ENCODE results near the gene METRN.
A peak's percentile ranks its signal among the peaks of the same experiment; 100 is the strongest.
"Not testable (repeated sequence)": the region's sequence is repeated elsewhere in the genome, so short reads cannot be mapped to it uniquely, and the experiment has no call there.

Gene METRN

GRCh38 chr16:735982-736453, 21.1 kb downstream of the METRN start:
- no peak for DNase-seq (ENCODE audit: low spot score)

DNA sequence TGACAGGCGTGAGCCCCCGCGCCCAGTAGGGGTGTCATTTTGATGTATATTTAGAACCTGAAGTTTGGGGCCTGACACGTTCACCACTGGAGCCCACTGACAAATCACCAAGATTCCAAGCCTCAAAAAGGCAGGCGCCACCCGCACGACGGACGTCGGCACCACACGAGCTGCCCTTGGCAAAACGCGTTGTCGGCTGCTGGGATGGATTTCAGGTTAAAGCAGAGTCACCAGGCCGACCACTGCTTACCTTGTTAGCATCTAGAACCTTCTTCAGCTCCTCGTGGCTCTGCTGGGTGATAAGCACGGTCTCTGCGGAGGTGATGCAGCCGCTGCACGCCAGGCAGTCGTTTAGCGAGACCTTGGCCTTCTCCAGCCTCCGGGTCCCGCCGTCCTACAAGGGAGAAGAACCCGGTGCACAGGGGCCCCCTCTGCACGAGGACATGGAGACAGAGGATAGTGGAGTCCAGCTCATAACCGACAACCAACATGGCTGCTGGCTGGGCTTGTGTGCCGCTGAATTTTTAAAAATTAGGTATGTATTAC, 22.1 kb downstream of the METRN start:
- no peak for DNase-seq (ENCODE audit: low spot score)

DNA sequence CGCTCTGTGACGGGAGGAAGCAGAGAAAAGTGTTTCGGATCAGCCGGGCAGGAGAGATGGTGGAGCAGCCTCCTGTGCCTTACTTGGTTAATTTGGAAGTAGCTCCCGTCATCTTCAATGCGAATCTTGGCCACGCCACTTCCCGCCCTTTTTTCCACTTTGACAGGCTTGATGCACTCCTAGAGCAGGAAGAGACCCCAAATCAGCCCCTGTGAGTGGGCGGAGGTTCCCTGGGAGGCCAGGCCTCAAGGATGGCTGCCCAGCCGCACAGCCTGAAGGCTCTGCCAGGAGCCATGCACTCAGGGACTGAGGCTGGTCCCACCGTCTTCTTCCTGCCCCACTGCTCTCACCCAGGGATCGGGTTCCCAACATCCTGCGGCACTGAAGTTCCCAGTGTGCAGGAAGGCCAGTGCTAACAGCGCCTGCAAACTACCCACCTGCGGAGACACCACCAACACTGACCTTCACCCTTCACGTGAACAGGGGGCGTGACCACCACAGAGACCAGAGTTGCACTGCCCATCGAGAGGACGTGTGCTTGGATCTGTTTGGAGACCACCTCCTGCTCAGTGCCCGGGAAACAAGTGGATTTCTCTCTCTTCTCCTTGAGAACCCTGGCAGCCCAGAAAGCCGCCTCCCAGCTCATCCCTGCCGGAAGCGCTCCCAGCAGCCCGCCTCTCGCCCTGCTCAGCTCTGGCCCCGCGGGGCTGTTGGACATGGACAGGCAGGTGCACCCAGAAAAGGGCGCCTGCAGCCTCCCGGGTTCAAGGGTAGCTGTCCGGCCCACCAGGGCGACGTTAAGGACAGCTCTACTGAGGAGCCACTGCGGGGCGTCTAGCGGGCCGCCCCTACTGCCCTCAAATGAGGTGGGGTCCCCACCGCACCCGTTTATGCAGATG, 24.9 kb downstream of the METRN start:
- no peak for DNase-seq (ENCODE audit: low spot score)

GRCh38 chr16:740459-740763, 25.5 kb downstream of the METRN start:
- no peak for DNase-seq (ENCODE audit: low spot score)

DNA sequence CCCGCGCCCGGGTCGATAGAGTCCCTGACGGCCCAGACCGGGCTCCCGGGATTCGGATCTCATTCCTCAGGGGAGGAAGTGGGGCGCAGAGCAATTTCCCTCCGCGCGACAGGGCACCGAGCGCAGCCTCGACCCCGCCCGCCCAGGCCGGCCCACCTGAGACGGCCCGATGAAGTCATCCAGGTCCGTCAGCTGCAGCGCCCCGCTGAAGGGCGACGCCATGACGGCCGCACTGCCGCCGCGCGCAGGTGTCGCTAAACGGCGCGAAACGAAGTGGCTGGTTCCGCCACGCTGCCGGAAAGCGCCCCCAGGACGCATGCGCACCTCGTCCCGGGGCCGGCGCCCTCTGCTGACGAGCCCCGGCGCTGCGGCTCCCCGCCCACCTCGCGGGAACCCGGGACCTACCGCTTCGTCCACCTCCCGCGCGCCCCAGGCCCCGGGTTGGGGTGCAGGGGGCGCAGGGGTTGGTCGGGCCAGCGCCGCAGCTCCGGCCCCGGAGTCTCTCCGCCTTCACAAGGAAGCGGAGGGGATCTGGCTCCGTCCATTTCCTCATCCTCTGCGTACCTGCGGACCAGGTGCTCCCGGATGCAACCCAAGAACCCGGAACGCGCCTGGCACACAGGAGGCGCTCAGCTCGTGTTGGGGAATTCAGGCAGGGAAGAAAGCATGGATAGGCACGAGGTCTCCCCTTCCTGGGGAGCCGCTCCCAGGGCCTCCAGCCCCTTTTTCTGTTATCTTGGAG, 26.0 kb downstream of the METRN start, which contains the start of gene CIAO3:
Gene CIAO3 (minus strand): TSS at position 234 of the 742 bp plus-strand sequence. CDS start 12 bp downstream, at position 222.
- DNase-seq (ENCODE audit: low spot score), result peak; percentile 80

DNA sequence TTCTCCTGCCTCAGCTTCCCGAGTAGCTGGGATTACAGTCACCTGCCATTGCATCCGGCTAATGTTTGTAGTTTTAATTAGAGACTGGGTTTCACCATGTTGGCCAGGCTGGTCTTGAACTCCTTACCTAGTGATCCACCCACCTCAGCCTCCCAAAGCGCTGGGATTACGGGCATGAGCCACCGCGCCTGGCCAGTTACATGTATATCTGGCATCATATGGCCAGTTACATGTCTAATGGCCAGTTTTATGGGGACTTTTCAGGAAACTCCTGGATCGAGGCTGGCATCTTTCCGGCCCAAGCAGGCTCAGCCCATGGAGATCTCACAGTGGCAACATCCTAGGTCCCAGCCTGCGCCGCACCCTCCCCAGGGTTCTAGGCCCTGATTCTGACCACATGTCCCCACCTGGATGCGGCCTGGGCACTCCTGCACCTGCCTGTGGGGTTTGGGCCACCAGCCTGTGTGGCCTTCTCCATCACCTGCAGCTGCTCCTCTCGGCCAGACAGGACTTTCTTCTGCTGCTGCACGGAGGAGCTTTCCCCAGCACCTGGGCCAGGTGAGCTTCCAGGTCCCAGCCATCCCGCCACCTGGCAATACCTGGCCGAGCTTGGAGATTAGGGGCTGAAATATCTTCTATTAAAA, 27.2 kb downstream of the METRN start:
- DNase-seq (ENCODE audit: low spot score), result no peak

GRCh38 chr16:742894-743293, 28.0 kb downstream of the METRN start:
- DNase-seq (ENCODE audit: low spot score), result not testable (repeated sequence)

DNA sequence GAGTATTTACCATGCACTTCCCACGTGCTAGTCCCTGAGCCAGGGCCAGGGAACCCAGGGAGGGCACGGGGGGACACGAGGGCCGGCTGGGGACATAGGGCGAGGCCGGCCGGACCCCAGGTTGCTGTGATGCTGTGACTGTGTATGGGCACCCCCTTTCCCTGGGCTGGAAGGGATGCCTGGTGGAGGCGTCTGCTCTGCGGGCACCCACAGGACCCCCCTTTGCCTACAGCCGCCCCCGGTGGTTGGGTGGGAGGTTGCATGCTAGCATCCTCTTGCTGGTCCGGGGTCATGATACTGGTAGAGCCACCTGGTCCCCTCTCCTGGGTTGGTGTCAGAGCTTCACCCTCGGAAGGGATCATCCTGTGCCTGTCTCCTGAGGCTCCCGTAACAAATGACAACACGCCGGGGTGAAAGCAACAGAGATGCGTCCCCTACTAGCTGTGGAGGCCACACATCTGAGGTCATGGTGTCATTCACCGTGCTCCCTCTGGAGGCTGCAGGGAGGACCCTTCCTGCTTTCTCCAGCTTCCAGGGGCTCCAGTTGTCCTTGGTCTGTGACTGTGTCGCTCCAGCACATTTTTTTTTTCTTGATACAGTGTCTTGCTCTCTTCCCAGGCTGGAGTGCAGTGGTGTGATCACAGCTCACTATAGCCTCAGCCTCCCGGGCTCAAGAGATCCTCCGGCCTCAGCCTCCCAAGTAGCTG, 29.0 kb downstream of the METRN start:
- DNase-seq (ENCODE audit: low spot score), result no peak

GRCh38 chr16:745739-746138, 30.8 kb downstream of the METRN start:
- DNase-seq (ENCODE audit: low spot score), result no peak

- no peak for DNase-seq (ENCODE audit: low spot score)
Observed at GRCh38 chr16:746637-747036, 31.7 kb downstream of the METRN start.

- DNase-seq (ENCODE audit: low spot score), result no peak
Observed at GRCh38 chr16:747978-748746, 33.2 kb downstream of the METRN start.

- no peak for DNase-seq (ENCODE audit: low spot score)
Observed at GRCh38 chr16:749010-749409, 34.1 kb downstream of the METRN start.

- no peak for DNase-seq (ENCODE audit: low spot score)
Observed at GRCh38 chr16:750485-750884, 35.6 kb downstream of the METRN start.

DNA sequence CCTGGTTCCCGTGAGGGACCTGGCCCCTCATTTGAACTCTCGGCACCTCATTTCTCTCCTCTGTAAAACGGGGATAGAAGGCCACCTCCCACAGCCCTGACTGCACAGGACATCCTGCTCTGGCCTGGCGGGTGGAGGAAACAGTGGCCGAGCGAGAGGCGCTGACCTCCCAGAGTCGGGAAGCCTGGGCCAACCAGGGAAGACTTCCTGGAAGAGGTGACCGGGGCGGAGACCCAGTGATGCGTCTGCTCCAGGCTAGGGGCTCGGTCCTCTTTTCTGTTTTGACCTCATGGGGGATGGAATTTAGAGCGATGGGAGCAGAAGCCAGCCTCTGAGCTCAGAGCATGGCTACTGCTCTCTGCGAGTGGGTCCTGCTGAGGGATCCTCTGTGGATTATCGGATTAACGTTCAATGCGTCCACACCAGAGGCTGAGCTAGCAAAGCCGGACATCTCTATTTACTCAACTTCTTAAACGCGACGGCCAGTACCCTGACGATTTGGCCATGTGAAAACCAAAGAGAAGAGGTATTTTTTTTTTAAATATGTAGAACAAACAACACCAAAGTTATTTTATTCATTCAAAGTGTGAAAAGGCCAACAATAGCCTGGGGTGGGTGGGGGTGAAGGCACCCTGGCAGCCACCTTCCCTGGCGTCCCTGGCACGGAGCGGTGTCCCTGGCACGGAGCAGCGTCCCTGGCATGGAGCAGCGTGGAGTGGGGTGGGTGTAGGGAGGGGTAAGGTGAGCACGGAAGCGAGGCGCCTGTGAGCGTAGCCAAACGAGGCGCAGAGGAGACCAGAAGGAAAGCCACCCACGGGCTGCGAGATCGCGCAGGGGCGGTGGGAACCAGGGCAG, 36.5 kb downstream of the METRN start:
- no peak for DNase-seq (ENCODE audit: low spot score)

DNA sequence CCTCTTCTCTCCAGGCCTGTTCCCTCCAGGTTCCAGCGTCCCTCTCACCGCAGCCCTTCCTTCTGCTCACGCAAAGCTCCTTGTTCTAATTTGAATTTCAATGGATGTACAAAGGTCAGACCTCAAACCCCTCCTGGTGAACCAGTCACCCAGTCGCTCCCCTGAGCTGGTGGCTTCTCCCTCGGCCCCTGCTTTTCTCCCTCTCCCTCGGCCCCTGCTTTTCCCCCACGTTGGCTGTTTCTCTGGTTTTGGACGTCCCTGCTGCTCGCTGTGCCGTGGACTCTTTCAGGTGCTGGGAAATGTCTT, 37.0 kb downstream of the METRN start:
- DNase-seq (ENCODE audit: low spot score), result peak; percentile 36

DNA sequence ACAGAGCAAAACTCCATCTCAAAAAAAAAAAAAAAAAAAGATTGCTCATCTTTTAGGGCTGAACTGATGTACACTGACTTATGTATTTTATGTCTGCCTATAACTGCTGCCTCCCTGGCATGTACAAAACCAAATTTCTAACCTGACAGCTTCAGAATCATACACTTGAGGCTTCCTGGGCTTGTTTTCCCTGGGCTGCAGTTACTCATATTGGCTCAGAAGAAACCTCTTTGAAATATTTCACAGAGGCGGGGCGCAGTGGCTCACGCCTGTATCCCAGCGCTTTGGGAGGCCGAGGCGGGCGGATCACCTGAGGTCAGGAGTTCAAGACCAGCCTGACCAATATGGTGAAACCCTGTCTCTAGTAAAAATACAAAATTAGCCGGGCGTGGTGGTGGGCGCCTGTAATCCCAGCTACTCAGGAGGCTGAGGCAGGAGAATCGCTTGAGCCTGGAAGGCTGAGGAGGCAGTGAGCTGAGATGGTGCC, 39.2 kb downstream of the METRN start:
- DNase-seq (ENCODE audit: low spot score), result not testable (repeated sequence)

DNA sequence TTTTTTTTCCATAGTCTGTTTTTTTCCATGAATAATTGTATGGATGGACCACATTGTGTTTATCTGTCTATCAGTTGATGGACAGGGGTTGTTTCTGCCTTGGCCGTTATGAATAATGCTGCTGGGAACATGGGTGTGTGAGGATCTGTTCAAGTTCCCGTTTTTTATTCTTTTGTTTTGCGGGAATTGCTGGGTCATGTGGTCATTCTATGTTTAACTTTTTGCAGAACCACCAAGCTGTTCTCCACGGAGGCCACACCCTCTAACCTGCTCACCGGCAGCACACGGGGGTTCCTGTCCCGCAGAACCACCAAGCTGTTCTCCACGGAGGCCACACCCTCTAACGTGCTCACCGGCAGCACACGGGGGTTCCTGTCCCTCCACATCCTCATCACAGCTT, 39.7 kb downstream of the METRN start:
- no peak for DNase-seq (ENCODE audit: low spot score)

GRCh38 chr16:756428-756827, 41.5 kb downstream of the METRN start:
- DNase-seq (ENCODE audit: low spot score), result no peak

DNA sequence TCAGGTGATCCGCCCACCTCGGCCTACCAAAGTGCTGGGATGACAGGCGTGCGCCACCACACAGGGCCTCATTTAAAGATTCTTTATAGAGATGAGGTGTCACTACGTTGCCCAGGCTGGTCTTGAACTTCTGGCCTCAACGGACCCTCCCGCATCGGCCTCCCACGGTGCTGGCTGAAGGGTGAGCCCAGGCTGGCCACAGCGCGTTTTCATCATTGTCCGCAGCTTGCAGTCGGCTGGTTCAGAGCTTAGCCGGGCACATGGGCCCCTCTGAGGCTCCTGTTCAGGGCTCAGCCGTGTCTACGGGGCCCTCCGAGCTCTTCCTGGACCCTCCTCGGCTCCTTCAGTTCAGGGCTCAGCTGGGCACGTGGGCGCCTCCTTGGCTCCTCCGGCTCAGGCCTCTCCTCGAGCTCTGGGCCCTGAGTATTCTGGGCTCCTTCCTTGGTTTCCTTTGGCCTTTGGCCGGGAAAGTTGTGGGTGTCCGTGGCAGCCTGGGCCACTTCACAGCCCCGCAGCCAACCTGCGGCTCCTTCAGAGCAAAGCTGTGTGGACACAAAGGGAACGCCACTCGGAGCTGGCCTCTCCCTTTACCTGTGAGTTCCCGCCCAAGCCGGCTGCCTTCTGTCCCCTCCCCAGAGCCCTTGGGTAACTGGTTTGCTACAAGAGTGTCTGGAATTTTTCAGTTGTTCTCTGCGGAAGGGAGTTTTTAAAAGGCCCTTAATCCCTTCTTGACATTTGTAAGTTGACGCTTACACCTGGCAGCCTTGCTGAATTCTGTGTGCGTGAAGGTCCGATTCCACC, 44.4 kb downstream of the METRN start:
- DNase-seq (ENCODE audit: low spot score), result peak; percentile 32
